GM19468 (cell line): Measurements from ENCODE around the gene SLAIN2.

Experiments
- ATAC-seq: cut with Tn5 transposase; IDR thresholded peaks from one replicate; pipeline ENCODE4 v1.9.1; 2021; ENCODE audit warnings: mild to moderate bottlenecking, moderate library complexity, moderate number of reproducible peaks; ENCODE audit not compliant: unreplicated experiment; ENCODE audit errors: extremely low read depth

The SLAIN2 gene

GRCh38 chr4:48333587-48333986 is 7.7 kb upstream of the SLAIN2 start:
- ATAC-seq: no peak

DNA sequence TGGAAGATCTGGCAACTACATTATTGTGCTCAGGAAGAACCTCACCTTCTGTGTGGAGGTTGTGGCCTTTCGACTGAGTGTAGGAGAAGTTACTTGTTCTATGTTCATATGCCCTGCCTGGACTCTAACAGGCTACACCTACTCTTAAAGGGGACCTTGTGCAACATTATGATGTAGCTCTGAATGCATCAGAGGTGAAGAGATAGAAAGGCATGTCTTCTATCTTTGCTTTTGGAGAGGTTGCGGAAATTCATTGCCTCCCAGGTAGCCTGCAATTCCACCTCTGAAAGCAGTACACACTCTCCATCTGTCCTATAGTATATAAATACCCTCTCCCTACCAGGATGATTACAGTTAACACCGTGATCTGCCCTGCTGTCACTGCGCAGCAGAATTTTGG is 7.1 kb upstream of the SLAIN2 start:
- no peak for ATAC-seq

- ATAC-seq: no peak
Observed at GRCh38 chr4:48334900-48335384, 6.4 kb upstream of the SLAIN2 start.

DNA sequence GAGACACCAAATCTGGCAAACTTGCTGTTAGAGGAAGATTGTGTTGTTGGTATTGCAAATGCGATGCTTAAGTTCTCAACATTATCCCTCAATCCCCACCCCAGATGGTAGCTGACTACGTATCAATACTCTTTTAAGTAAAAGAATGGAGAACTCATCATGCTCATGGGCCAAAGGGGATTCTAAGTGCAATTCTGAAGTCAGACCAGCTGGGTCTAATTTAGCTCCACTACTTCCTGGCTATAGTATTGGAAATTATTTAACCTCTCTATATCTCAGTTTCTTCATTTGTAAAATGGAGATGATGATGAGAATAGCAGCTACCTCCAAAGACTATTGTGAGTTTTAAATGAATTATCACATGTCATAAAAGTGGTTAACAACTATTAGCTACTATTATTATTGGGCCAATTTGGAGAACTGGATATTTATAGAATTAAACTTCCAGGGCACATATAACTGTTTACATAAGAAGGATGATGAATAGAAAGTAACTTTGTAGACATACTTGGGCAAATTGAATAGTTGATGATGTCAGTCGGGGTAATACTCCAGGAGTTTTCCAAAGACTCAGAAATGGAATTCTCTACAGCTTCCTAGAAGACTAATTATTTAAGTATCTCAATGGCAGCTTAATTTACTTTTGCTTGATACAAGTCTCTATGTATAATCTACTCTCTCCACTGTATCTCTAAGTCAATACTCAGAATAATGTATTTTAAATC is 5.0 kb upstream of the SLAIN2 start:
- no peak for ATAC-seq

- ATAC-seq: no peak
Observed at GRCh38 chr4:48337731-48338130, 3.6 kb upstream of the SLAIN2 start.

GRCh38 chr4:48339642-48340041 is 1.7 kb upstream of the SLAIN2 start:
- no peak for ATAC-seq

GRCh38 chr4:48340276-48340964 is 909 bp upstream of the SLAIN2 start:
- ATAC-seq: no peak

- ATAC-seq: no peak
Observed at GRCh38 chr4:48341776-48342605, 662 bp downstream of the SLAIN2 start.

- no peak for ATAC-seq
Observed at GRCh38 chr4:48342606-48342880, 1.2 kb downstream of the SLAIN2 start.

DNA sequence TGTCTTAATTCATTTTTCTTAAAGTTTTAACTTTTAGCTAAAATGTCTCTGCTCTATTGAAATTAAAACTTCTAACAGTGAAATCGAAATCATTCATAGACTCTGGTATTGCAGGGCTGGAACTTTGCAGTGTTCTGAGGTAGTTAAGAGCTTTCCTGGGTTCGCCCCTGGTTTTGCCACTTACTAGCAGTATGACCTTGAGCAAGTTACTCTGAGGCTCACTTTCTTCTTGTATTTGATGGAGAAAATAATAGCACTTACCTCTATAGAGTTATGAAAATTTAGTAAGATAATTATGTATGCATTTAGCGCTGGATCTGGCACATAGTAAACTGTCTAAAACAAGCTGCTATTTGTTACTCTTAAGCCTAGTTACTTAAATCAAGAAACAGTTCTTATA is 1.7 kb downstream of the SLAIN2 start:
- no peak for ATAC-seq

DNA sequence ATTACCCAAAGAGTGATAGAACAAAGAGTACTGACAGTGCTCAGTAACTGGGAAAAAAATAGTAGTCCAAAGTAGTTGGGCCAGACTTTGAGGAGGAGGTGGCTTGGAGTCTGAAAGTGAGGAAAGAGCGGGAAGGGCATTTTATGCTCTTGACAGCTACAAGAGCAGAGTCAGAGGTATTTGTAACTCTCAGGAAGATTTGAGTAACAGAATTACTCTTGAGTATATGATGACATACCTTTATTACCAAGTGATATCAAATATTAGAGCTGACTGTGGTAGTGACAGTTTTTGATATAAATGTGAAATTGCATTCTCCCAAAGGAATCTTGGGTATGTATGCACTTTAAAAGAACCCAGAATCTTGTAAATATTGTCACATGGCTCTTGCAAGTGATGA is 2.2 kb downstream of the SLAIN2 start:
- ATAC-seq: no peak

- no peak for ATAC-seq
Observed at GRCh38 chr4:48345542-48345941, 4.2 kb downstream of the SLAIN2 start.

DNA sequence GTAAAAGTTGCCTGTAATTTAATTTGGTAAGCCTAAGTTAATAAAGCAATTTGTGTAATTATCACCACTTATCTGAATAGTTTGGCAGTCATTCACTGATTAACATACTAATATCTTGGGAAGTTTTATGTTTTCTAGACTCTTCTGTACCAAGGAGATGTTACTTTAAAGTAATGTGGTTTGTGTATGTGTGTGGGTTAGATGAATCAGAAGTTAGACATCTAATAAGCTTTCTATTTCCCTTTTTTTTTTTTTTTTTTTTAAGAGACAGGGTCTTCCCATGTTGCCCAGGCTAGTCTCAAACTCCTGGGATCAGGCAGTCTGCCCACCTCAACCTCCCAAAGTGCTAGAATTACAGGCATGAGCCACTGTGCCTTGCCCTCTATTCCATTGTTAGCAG is 5.3 kb downstream of the SLAIN2 start:
- no peak for ATAC-seq

DNA sequence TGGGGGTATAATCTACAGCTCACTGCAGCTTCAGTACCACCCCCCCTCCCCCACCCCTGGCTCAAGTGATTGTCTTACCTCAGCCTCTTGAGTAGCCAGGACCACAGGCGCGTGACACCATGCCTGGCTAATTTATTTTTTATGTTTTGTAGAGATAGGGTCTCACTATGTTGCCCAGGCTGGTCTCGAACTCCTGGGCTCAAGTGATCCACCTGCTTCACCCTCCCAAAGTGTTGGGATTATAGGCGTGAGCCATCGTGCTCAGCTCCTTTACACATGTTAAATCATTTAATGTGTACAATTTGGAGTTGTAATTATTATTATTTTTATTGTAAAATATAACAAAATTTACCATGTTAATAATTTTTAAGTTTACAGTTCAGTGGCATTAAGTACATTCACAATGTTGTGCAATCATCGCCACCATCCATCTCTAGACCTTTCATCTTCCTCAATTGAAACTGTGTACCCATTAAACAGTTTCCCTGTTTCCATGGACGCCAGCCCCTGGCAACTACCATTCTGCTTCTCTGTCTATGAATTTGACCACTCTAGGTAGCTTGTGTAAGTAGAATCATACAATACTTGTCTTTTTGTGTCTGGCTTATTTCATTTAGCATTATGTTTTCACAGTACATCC is 6.1 kb downstream of the SLAIN2 start:
- no peak for ATAC-seq

- ATAC-seq: no peak
Observed at GRCh38 chr4:48350871-48351270, 9.5 kb downstream of the SLAIN2 start.

GRCh38 chr4:48352793-48353192 is 11.5 kb downstream of the SLAIN2 start:
- ATAC-seq: no peak

- no peak for ATAC-seq
Observed at GRCh38 chr4:48356355-48356754, 15.0 kb downstream of the SLAIN2 start.

GRCh38 chr4:48360285-48361011 is 19.1 kb downstream of the SLAIN2 start:
- ATAC-seq: no peak

DNA sequence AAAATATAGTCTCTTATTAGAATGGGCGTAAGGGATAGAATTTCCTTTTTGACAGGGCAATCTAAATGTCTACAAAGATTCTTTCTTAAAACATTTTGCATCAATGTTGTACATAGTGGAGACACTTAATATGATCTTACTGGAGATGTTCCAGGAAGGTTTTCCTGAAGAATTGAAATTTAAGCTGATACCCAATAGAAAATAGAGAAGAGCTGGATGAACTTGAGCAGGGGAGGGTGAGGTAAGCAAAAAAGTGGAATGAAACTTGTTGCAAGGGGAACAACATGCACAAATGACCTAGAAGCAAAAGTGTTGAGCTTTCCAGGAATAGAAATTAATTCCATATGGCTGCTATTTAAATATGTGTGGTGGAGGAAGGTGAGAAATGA is 19.7 kb downstream of the SLAIN2 start:
- no peak for ATAC-seq

- no peak for ATAC-seq
Observed at GRCh38 chr4:48366611-48367010, 25.3 kb downstream of the SLAIN2 start.
